Neuronal stem cell (in vitro differentiated cells): ENCODE results near the gene TMEM126A.

ENCODE experiments used
- DNase-seq: peaks from one replicate; pipeline ENCODE4 v3.0.0-alpha.2; 2013; ENCODE audit warnings: low spot score
- H2AFZ ChIP-seq: one replicate; pipeline ENCODE4 v1.6.1; 2013; ENCODE audit warnings: mild to moderate bottlenecking, low read length, inconsistent platforms
- H2AK5ac ChIP-seq: 2 replicates; pipeline ENCODE4 v1.6.1; 2013; ENCODE audit warnings: low read depth, mild to moderate bottlenecking, inconsistent platforms, low read length, moderate library complexity, mixed read lengths
- H2BK120ac ChIP-seq: 2 replicates; pipeline ENCODE4 v1.6.1; 2013; ENCODE audit warnings: low read depth, mild to moderate bottlenecking, inconsistent platforms, low read length, moderate library complexity, mixed read lengths
- H2BK12ac ChIP-seq: one replicate; pipeline ENCODE4 v1.6.1; 2013; ENCODE audit warnings: low read length, inconsistent platforms
- H2BK15ac ChIP-seq: 2 replicates; pipeline ENCODE4 v1.6.1; 2013; ENCODE audit warnings: mild to moderate bottlenecking, low read length, inconsistent platforms, mixed read lengths
- H2BK5ac ChIP-seq: one replicate; pipeline ENCODE4 v1.6.1; 2013; ENCODE audit warnings: inconsistent platforms, mild to moderate bottlenecking, low read length, moderate library complexity
- H3K14ac ChIP-seq: one replicate; pipeline ENCODE4 v1.6.1; 2013; ENCODE audit warnings: low read length, inconsistent platforms
- H3K18ac ChIP-seq: 2 replicates; pipeline ENCODE4 v1.6.1; 2013; ENCODE audit warnings: low read length, inconsistent platforms
- H3K23ac ChIP-seq: 2 replicates; pipeline ENCODE4 v1.6.1; 2013; ENCODE audit warnings: low read depth, mild to moderate bottlenecking, mixed read lengths, low read length, inconsistent platforms; ENCODE audit not compliant: poor library complexity
- H3K27ac ChIP-seq: replicated peaks from 3 replicates; pipeline ENCODE4 v1.5.1; 2013; ENCODE audit warnings: low read length, inconsistent platforms
- H3K27me3 ChIP-seq, 3 experiments: 2 replicates each; pipeline ENCODE4 v1.6.1; 2013; ENCODE audit warnings: low read length in 3 of 3, mild to moderate bottlenecking in 2 of 3, inconsistent platforms in 1 of 3, low read depth in 1 of 3, mixed read lengths in 1 of 3, moderate library complexity in 1 of 3; ENCODE audit not compliant: control insufficient read depth in 3 of 3, insufficient read depth in 3 of 3
- H3K36me3 ChIP-seq, 2 donors: replicated peaks in 1 of 2; 2 replicates each; pipeline ENCODE4 v1.6.1; 2013; ENCODE audit warnings: low read length in 2 of 2; ENCODE audit not compliant: control insufficient read depth in 2 of 2, insufficient read depth in 2 of 2
- H3K4ac ChIP-seq: 2 replicates; pipeline ENCODE4 v1.6.1; 2013; ENCODE audit warnings: inconsistent platforms, mild to moderate bottlenecking, low read length, moderate library complexity
- H3K4me1 ChIP-seq, 2 donors: 1 replicate in 1 of 2; 2 replicates in 1 of 2; pipeline ENCODE4 v1.6.1; 2013; ENCODE audit warnings: low read length in 2 of 2, low read depth in 1 of 2; ENCODE audit not compliant: control insufficient read depth in 2 of 2, insufficient read depth in 1 of 2
- H3K4me2 ChIP-seq: one replicate; pipeline ENCODE4 v1.6.1; 2013; ENCODE audit warnings: mild to moderate bottlenecking, low read length, inconsistent platforms; ENCODE audit not compliant: insufficient read depth, poor library complexity, severe bottlenecking
- H3K4me3 ChIP-seq, 2 donors: 2 replicates each; pipeline ENCODE4 v1.5.1; 2013; ENCODE audit warnings: low read length in 2 of 2, mild to moderate bottlenecking in 2 of 2, inconsistent platforms in 1 of 2, moderate library complexity in 1 of 2
- H3K79me1 ChIP-seq: one replicate; pipeline ENCODE4 v1.6.1; 2013; ENCODE audit warnings: low read depth, mild to moderate bottlenecking, inconsistent platforms, low read length, moderate library complexity
- H3K9ac ChIP-seq: one replicate; pipeline ENCODE4 v1.6.1; 2013; ENCODE audit warnings: mild to moderate bottlenecking, low read depth, low read length, inconsistent platforms; ENCODE audit not compliant: poor library complexity
- H3K9me3 ChIP-seq, 2 donors: replicated peaks in 1 of 2; 2 replicates each; pipeline versions ENCODE3 to v1.6.1; 2013; ENCODE audit warnings: low read length in 2 of 2, mild to moderate bottlenecking in 2 of 2, inconsistent platforms in 1 of 2, low read depth in 1 of 2, mixed read lengths in 1 of 2, moderate library complexity in 1 of 2; ENCODE audit not compliant: control insufficient read depth in 2 of 2, insufficient read depth in 1 of 2
- H4K8ac ChIP-seq: one replicate; pipeline ENCODE4 v1.6.1; 2013; ENCODE audit warnings: low read depth, mild to moderate bottlenecking, inconsistent platforms, low read length, moderate library complexity
- H4K91ac ChIP-seq: one replicate; pipeline ENCODE4 v1.6.1; 2013; ENCODE audit warnings: low read length, low read depth, mild to moderate bottlenecking, inconsistent platforms; ENCODE audit not compliant: poor library complexity

Gene TMEM126A

GRCh38 chr11:85705800-85706199, 58.0 kb downstream of the TMEM126A start:
- Histone ChIP-seq H3K9me3 (no peaks in the 10 kb centered on the region), H4K91ac (no peak overlapping the region), H3K4me1 (no peaks in the 10 kb centered on the region), H3K4me3 (no peak overlapping the region), H3K14ac (no peak overlapping the region), H4K8ac (no peak overlapping the region), H2AK5ac (no peak overlapping the region), H3K4me2 (no peak overlapping the region), H2BK15ac (no peak overlapping the region), H2AFZ (no peak overlapping the region), H3K36me3 (peaks cover 0 to 5% of the 10 kb centered on the region in 2 donors), H3K9ac (no peak overlapping the region), H3K27me3 (no peaks in the 10 kb centered on the region), H3K23ac (no peak overlapping the region), H2BK120ac (no peak overlapping the region), H3K18ac (no peak overlapping the region), H3K27ac (no peak overlapping the region), H3K79me1 (no peaks in the 10 kb centered on the region), H2BK12ac (no peak overlapping the region), H2BK5ac (no peak overlapping the region), H3K4ac (no peak overlapping the region)
- DNase-seq: no peak
